Measurements from ENCODE around the gene NBEA.

NBEA gene

GRCh38 chr13:35694549-35695447 is 752.7 kb downstream of the NBEA start:
- H3K4me3 ChIP-seq (ENCODE audit: control insufficient read depth, low read depth, low read length): no peak overlapping the region
- TF ChIP-seq CTCF (IDR thresholded peaks at IDR 0.05; ENCODE audit: control insufficient read depth, insufficient read depth, low read depth, low read length, missing control alignments): no peak
- no peak for DNase-seq (ENCODE audit: low read depth)

GRCh38 chr13:35695448-35695770 is 753.3 kb downstream of the NBEA start:
- H3K4me3 ChIP-seq (ENCODE audit: control insufficient read depth, low read depth, low read length): no peak overlapping the region
- TF ChIP-seq CTCF (IDR thresholded peaks at IDR 0.05; ENCODE audit: control insufficient read depth, insufficient read depth, low read depth, low read length, missing control alignments): no peak
- no peak for DNase-seq (ENCODE audit: low read depth)

GRCh38 chr13:35697186-35697730 is 755.2 kb downstream of the NBEA start:
- no peak for DNase-seq (ENCODE audit: low read depth)
- H3K4me3 ChIP-seq (ENCODE audit: control insufficient read depth, low read depth, low read length): no peak overlapping the region
- no peak for TF ChIP-seq CTCF (IDR thresholded peaks at IDR 0.05; ENCODE audit: control insufficient read depth, insufficient read depth, low read depth, low read length, missing control alignments)

GRCh38 chr13:35698911-35699576 is 757.0 kb downstream of the NBEA start:
- DNase-seq (ENCODE audit: low read depth): no peak
- H3K4me3 ChIP-seq (ENCODE audit: control insufficient read depth, low read depth, low read length): no peak overlapping the region
- no peak for TF ChIP-seq CTCF (IDR thresholded peaks at IDR 0.05; ENCODE audit: control insufficient read depth, insufficient read depth, low read depth, low read length, missing control alignments)

GRCh38 chr13:35699825-35700510 is 757.9 kb downstream of the NBEA start:
- TF ChIP-seq CTCF (IDR thresholded peaks at IDR 0.05; ENCODE audit: control insufficient read depth, insufficient read depth, low read depth, low read length, missing control alignments): no peak
- peak; percentile 72 for DNase-seq (ENCODE audit: low read depth)
- H3K4me3 ChIP-seq (ENCODE audit: control insufficient read depth, low read depth, low read length): peak overlapping the region; percentile 34

- TF ChIP-seq CTCF (IDR thresholded peaks at IDR 0.05; ENCODE audit: control insufficient read depth, insufficient read depth, low read depth, low read length, missing control alignments): no peak
- H3K4me3 ChIP-seq (ENCODE audit: control insufficient read depth, low read depth, low read length): no peak overlapping the region
- DNase-seq (ENCODE audit: low read depth): peak; percentile 58
Measured at GRCh38 chr13:35700671-35701070, 758.6 kb downstream of the NBEA start.

Measured in AG09309 (cell line).